ENCODE measurements around the gene CCDC66. TPM values are rescaled to one million over a fixed set of nuclear protein-coding genes. Genes with fewer than 3 reads are reported as not detected.

CCDC66 gene
- polyA plus RNA-seq, 1 of the 3 experiments (the other 2 are of a cell fraction), result 4.6 TPM

GRCh38 chr3:56616478-56617006, 59.6 kb downstream of the CCDC66 start (continued):
- TF ChIP-seq USF2 (IDR thresholded peaks at IDR 0.05; ENCODE audit: borderline replicate concordance, low read depth, low read length) (no peak), TEAD4 (IDR thresholded peaks at IDR 0.05; ENCODE audit: borderline replicate concordance, insufficient read depth) (no peak), NRF1 (IDR thresholded peaks at IDR 0.05; ENCODE audit: low read depth, low read length) (no peak), PBX3 (IDR thresholded peaks at IDR 0.05) (no peak)

- CTCF ChIA-PET, result no interaction called here
Observed at GRCh38 chr3:56620371-56620770, 63.4 kb downstream of the CCDC66 start.

GRCh38 chr3:56621681-56622080, 64.7 kb downstream of the CCDC66 start:
- no peak overlapping the region for H3K4me2 ChIP-seq
- H3K36me3 ChIP-seq (replicated peaks in 1 of 2; ENCODE audit: control insufficient read depth in 1 of 2, insufficient read depth in 2 of 2, low read length in 1 of 2), result peaks cover 80 to 92% of the 10 kb centered on the region in 2 experiments
- no peaks in the 10 kb centered on the region for H3K79me2 ChIP-seq (ENCODE audit: insufficient read depth)
- H3K9me2 ChIP-seq, result no peaks in the 10 kb centered on the region
- ChIA-PET CTCF (no interaction called here), POLR2A (no interaction called here)
- no peak overlapping the region for H3K4me3 ChIP-seq (ENCODE audit: low read depth in 2 of 2, low read length in 1 of 2)
- H3K4me1 ChIP-seq (ENCODE audit: control insufficient read depth in 1 of 2, insufficient read depth in 2 of 2, low read depth in 1 of 2, low read length in 1 of 2), result no peaks in the 10 kb centered on the region
- H3K9ac ChIP-seq, result no peak overlapping the region
- no peak overlapping the region for H3K27ac ChIP-seq (ENCODE audit: low read depth in 2 of 2, low read length in 1 of 2)
- H3K27me3 ChIP-seq (ENCODE audit: insufficient read depth), result no peaks in the 10 kb centered on the region
- H2AFZ ChIP-seq (ENCODE audit: low read depth), result no peak overlapping the region
- no peaks in the 10 kb centered on the region for H4K20me1 ChIP-seq (ENCODE audit: insufficient read depth)
- H3F3A ChIP-seq (replicated peaks; ENCODE audit: insufficient read depth), result peaks cover 42% of the 10 kb centered on the region
- no peaks in the 10 kb centered on the region for H3K9me3 ChIP-seq
- WGBS (ENCODE audit: low lambda C conversion rate), result 93% methylated on average over 3 of the region's 3 CpGs
- DNase-seq, result no peak
- TF ChIP-seq CTCF (IDR thresholded peaks at IDR 0.05), result no peak
- no peak for TF ChIP-seq RFX5 (IDR thresholded peaks at IDR 0.05; ENCODE audit: low read length)
- no peak for TF ChIP-seq ELF1 (IDR thresholded peaks at IDR 0.05)
- TF ChIP-seq FOXJ3 (CRISPR knock-in tag; IDR thresholded peaks at IDR 0.05), result no peak

More at GRCh38 chr3:56620371-56620770, 63.4 kb downstream of the CCDC66 start:
- H3K4me1 ChIP-seq (ENCODE audit: control insufficient read depth in 1 of 2, insufficient read depth in 2 of 2, low read depth in 1 of 2, low read length in 1 of 2), result no peaks in the 10 kb centered on the region
- no peaks in the 10 kb centered on the region for H4K20me1 ChIP-seq (ENCODE audit: insufficient read depth)
- DNase-seq, result no peak
- no peaks in the 10 kb centered on the region for H3K27me3 ChIP-seq (ENCODE audit: insufficient read depth)
- H3K4me2 ChIP-seq, result no peak overlapping the region
- POLR2A ChIA-PET, result no interaction called here
- H2AFZ ChIP-seq (ENCODE audit: low read depth), result no peak overlapping the region
- peaks cover 42% of the 10 kb centered on the region for H3F3A ChIP-seq (replicated peaks; ENCODE audit: insufficient read depth)
- no peaks in the 10 kb centered on the region for H3K79me2 ChIP-seq (ENCODE audit: insufficient read depth)
- no peaks in the 10 kb centered on the region for H3K9me2 ChIP-seq
- H3K36me3 ChIP-seq (replicated peaks in 1 of 2; ENCODE audit: control insufficient read depth in 1 of 2, insufficient read depth in 2 of 2, low read length in 1 of 2), result peaks cover 88% of the 10 kb centered on the region in 2 experiments
- no peak overlapping the region for H3K27ac ChIP-seq (ENCODE audit: low read depth in 2 of 2, low read length in 1 of 2)
- WGBS (ENCODE audit: low lambda C conversion rate), result 96% methylated on average over 2 of the region's 2 CpGs
- no peaks in the 10 kb centered on the region for H3K9me3 ChIP-seq
- no peak overlapping the region for H3K4me3 ChIP-seq (ENCODE audit: low read depth in 2 of 2, low read length in 1 of 2)
- TF ChIP-seq YY1 (IDR thresholded peaks at IDR 0.05; ENCODE audit: low read depth), result no peak
- TF ChIP-seq FOXJ3 (CRISPR knock-in tag; IDR thresholded peaks at IDR 0.05), result no peak
- no peak for TF ChIP-seq EP300 (IDR thresholded peaks at IDR 0.05; ENCODE audit: borderline replicate concordance in 1 of 2, low read depth in 1 of 2, low read length in 1 of 2)
- no peak for TF ChIP-seq RAD21 (IDR thresholded peaks at IDR 0.05; ENCODE audit: low read length)
- no peak for TF ChIP-seq SIN3A (IDR thresholded peaks at IDR 0.05; ENCODE audit: borderline replicate concordance, low read depth, low read length)
- no peak for TF ChIP-seq CHD2 (IDR thresholded peaks at IDR 0.05; ENCODE audit: low read length, partially characterized antibody)
- no peak for TF ChIP-seq IRF3 (IDR thresholded peaks at IDR 0.05; ENCODE audit: low read depth, low read length)
- no peak for TF ChIP-seq JUND (IDR thresholded peaks at IDR 0.05)
- no peak for TF ChIP-seq SMC3 (IDR thresholded peaks at IDR 0.05; ENCODE audit: low read depth, low read length)
- TF ChIP-seq MEF2A (IDR thresholded peaks at IDR 0.05; ENCODE audit: borderline replicate concordance, low read depth), result no peak
- H3K9ac ChIP-seq, result no peak overlapping the region

Data from SK-N-SH (cell line).